ENCODE data around the gene UBE2I. TPM values are rescaled to one million over a fixed set of nuclear protein-coding genes. Genes with fewer than 3 reads are reported as not detected.

UBE2I gene
- total RNA-seq, 1 donor from 2014 or later = 170 TPM

GRCh38 chr16:1283996-1284616, 25.3 kb upstream of the UBE2I start:
- Mint-ChIP-seq H3K4me3 (no peak overlapping the region), H3K27ac (no peak overlapping the region), H3K4me1 (ENCODE audit: unreplicated experiment) (peaks cover 7% of the 10 kb centered on the region), H3K9me3 (no peaks in the 10 kb centered on the region), H3K36me3 (no peaks in the 10 kb centered on the region), H3K27me3 (peaks cover 20% of the 10 kb centered on the region)
- no peak for TF ChIP-seq CTCF (conservative IDR thresholded peaks at IDR 0.05)
- DNase-seq (ENCODE audit: extremely low spot score, unreplicated experiment) = no peak

- peaks cover 7% of the 10 kb centered on the region for H3K4me1 Mint-ChIP-seq (ENCODE audit: unreplicated experiment)
- peak; percentile 46 for TF ChIP-seq CTCF (conservative IDR thresholded peaks at IDR 0.05)
- H3K27ac Mint-ChIP-seq = no peak overlapping the region
- DNase-seq (ENCODE audit: extremely low spot score, unreplicated experiment) = no peak
- H3K9me3 Mint-ChIP-seq = no peaks in the 10 kb centered on the region
- peaks cover 34% of the 10 kb centered on the region for H3K27me3 Mint-ChIP-seq
- no peaks in the 10 kb centered on the region for H3K36me3 Mint-ChIP-seq
- no peak overlapping the region for H3K4me3 Mint-ChIP-seq
Measured at GRCh38 chr16:1285669-1286512, 23.5 kb upstream of the UBE2I start.

GRCh38 chr16:1286513-1287094, 22.8 kb upstream of the UBE2I start:
- Mint-ChIP-seq H3K27me3 (peaks cover 39% of the 10 kb centered on the region), H3K4me3 (no peak overlapping the region), H3K36me3 (no peaks in the 10 kb centered on the region), H3K27ac (no peak overlapping the region), H3K9me3 (no peaks in the 10 kb centered on the region), H3K4me1 (ENCODE audit: unreplicated experiment) (peaks cover 11% of the 10 kb centered on the region)
- TF ChIP-seq CTCF (conservative IDR thresholded peaks at IDR 0.05) = no peak
- DNase-seq (ENCODE audit: extremely low spot score, unreplicated experiment) = no peak

GRCh38 chr16:1287982-1288670, 21.3 kb upstream of the UBE2I start:
- H3K4me3 Mint-ChIP-seq = no peak overlapping the region
- peaks cover 44% of the 10 kb centered on the region for H3K27me3 Mint-ChIP-seq

More at GRCh38 chr16:1287982-1288670, 21.3 kb upstream of the UBE2I start:
- peaks cover 11% of the 10 kb centered on the region for H3K4me1 Mint-ChIP-seq (ENCODE audit: unreplicated experiment)
- no peak for DNase-seq (ENCODE audit: extremely low spot score, unreplicated experiment)
- no peak for TF ChIP-seq CTCF (conservative IDR thresholded peaks at IDR 0.05)
- H3K27ac Mint-ChIP-seq = no peak overlapping the region
- no peaks in the 10 kb centered on the region for H3K36me3 Mint-ChIP-seq
- no peaks in the 10 kb centered on the region for H3K9me3 Mint-ChIP-seq
